Subcutaneous adipose tissue (tissue), 4 donors: ENCODE results near the gene RBM20. TPM values are rescaled to one million over a fixed set of nuclear protein-coding genes. Genes with fewer than 3 reads are reported as not detected.

Source experiments
- total RNA-seq, 4 donors: library from RNA; depleted of rRNA; stranded (reverse); fragments of >200 nt; gene quantifications; one replicate each; pipeline ENCODE4 v1.1.0, GENCODE V29; 2016
- TF ChIP-seq, protein P1 (sequence below): fragments of 450-650 bp; IDR thresholded peaks from one replicate; pipeline ENCODE4 v1.5.1; 2016; ENCODE audit warnings: low read depth, mild to moderate bottlenecking, control low read depth, antibody characterized with exemption, moderate library complexity

The RBM20 gene
- total RNA-seq, 4 donors from 2014 or later = 0.88 to 10.3 (median 3.5) TPM

- TF ChIP-seq, protein P1, sequence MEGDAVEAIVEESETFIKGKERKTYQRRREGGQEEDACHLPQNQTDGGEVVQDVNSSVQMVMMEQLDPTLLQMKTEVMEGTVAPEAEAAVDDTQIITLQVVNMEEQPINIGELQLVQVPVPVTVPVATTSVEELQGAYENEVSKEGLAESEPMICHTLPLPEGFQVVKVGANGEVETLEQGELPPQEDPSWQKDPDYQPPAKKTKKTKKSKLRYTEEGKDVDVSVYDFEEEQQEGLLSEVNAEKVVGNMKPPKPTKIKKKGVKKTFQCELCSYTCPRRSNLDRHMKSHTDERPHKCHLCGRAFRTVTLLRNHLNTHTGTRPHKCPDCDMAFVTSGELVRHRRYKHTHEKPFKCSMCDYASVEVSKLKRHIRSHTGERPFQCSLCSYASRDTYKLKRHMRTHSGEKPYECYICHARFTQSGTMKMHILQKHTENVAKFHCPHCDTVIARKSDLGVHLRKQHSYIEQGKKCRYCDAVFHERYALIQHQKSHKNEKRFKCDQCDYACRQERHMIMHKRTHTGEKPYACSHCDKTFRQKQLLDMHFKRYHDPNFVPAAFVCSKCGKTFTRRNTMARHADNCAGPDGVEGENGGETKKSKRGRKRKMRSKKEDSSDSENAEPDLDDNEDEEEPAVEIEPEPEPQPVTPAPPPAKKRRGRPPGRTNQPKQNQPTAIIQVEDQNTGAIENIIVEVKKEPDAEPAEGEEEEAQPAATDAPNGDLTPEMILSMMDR = no peak
Measured at GRCh38 chr10:110834629-110835301, 190.6 kb downstream of the RBM20 start.

DNA sequence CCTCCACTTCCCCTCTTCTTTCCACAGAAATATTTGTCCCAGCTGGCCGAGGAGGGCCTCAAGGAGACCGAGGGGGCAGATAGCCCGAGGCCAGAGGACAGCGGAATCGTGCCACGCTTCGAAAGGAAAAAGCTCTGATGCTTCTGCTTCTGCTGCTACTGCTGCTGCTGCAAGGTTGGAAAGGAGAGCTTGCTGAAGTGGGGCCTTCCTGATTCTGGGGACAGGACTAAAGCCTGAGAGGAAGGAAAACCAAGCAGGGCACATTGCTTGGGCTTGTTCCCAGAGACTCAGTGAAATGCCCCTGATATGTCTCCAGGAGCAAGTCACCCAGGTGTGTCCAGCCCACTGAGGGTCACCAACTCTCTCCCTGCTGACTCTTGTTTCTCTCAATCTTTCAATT is 191.7 kb downstream of the RBM20 start:
- TF ChIP-seq, protein P1 = no peak

GRCh38 chr10:110836706-110837105 is 192.6 kb downstream of the RBM20 start:
- TF ChIP-seq, protein P1 = no peak

GRCh38 chr10:110837418-110838171 is 193.5 kb downstream of the RBM20 start:
- TF ChIP-seq, protein P1 = no peak

- TF ChIP-seq, protein P1 = no peak
Measured at GRCh38 chr10:110840225-110840922, 196.2 kb downstream of the RBM20 start.

DNA sequence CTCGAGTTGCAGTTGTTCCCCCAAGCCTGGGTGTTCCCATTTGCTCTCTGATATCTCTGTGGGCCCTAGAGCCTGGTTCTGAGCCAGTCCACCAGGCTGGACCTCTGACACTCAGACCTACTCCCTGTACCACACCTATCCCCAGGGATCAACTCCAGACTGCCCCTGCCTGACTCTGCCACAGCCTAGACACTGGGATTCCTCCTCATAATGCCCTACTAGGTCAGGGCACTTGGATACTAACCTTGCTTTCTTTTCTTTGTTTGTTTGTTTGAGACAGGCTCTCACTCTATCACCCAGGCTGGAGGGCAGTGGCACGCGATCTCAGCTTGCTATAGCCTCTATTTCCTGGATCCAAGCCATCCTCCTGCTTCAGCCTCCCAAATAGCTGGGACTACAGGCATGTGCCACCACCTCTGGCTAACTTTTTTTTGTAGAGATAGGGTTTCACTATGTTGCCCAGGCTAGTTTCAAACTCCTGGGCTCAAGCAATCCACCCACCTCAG is 196.8 kb downstream of the RBM20 start:
- TF ChIP-seq, protein P1 = no peak

DNA sequence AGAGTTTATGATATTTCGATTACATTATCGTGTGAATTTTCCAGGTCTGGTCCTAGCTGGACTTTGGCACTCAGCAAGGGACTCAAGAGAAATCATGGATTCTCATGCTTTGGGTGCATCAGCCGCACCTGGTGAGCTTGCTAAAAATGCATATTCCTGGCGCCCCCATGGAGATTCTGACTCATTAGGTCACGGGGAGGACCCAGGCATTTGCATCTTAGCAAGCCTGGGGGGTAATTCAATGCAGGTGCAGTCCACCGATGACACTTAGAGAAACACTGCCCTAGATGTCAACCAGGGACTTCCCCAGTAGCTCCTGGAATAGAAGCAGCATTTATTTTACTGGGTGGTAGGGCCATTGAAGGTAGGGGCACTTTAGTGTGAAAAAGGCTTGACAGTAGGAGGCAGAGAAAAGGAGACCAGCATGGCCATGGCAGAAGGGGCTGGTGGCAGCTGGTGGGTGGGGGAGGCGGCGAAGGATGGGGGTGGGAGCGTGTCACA is 197.7 kb downstream of the RBM20 start:
- TF ChIP-seq, protein P1 = no peak
